Tibial nerve (tissue), 4 donors: ENCODE results near the gene PSMD2.

Source experiments
- CTCF ChIP-seq, 5 experiments: fragments of 200-600 bp in 3 of 5; fragments of 450-650 bp in 2 of 5; sonication (generic) in 3 of 5; IDR thresholded peaks; one replicate each; pipeline ENCODE4 v1.5.1; 2016 to 2019; ENCODE audit warnings: antibody characterized with exemption in 5 of 5, mild to moderate bottlenecking in 3 of 5, moderate library complexity in 2 of 5
- EP300 ChIP-seq, 2 donors: sonication (generic); formaldehyde crosslinking; IDR thresholded peaks; one replicate each; pipeline ENCODE4 v1.6.1; 2017; ENCODE audit warnings: antibody characterized with exemption in 2 of 2, mild to moderate bottlenecking in 1 of 2
- POLR2A ChIP-seq, 2 donors: fragments of 450-650 bp; IDR thresholded peaks; one replicate each; pipeline ENCODE4 v1.6.1; 2017; ENCODE audit warnings: antibody characterized with exemption in 2 of 2, mild to moderate bottlenecking in 2 of 2, moderate library complexity in 2 of 2

- no peak for TF ChIP-seq CTCF (IDR thresholded peaks at IDR 0.05)
- no peak for TF ChIP-seq POLR2A (IDR thresholded peaks at IDR 0.05)
- no peak for TF ChIP-seq EP300 (IDR thresholded peaks at IDR 0.05)
Measured at GRCh38 chr3:184351511-184352148, 52.6 kb downstream of the PSMD2 start.
